T-helper 2 cell (primary cell): Measurements from ENCODE around the gene PPP1R10.

Experiments used
- DNase-seq, 5 experiments: peaks; one replicate each; pipeline versions ENCODE4 v3.0.0 to v3.0.0-alpha.2; 2012 to 2022

Gene PPP1R10

DNA sequence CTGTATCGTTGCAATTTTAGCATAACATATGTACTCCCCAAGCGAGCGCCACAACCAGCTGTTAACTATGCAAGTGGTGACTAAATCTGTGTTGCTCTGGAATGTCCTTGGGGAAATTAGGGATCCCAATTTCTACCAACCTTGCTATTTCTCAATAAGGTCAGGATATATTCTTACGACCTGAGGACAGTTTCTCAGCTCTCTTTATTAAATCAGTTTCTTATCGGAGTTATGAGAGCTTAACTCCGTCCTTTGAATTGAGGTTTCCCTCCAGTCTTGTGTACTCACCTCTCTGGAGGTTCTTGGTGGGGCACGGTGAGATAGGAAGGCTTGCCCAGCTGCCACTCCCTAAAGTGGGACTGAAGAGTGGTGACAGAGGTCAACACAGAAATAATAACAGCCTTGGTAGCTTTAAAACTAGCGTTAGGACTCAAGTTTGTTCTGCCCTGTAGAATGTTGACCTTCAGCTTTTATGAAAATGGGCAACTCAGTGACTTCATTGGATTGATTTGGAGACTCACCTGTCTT lies 1.3 kb upstream of the PPP1R10 start:
- no peak for DNase-seq

- peak; percentile 89 to 99 (median 98) for DNase-seq
These were observed 674 bp upstream of the PPP1R10 start, which contains the start of gene MRPS18B for GRCh38 chr6:30617565-30618269. MRPS18B (plus strand) TSS chr6:30617840; CDS start chr6:30617866, 26 bp downstream.

- DNase-seq = peak in 3 of 5 experiments; percentile 30 to 73 (median 48)
These were observed 859 bp downstream of the PPP1R10 start for GRCh38 chr6:30615958-30616810.

GRCh38 chr6:30615219-30615957 lies 1.7 kb downstream of the PPP1R10 start:
- peak in 3 of 5 experiments; percentile 19 to 74 (median 47) for DNase-seq

- peak; percentile 35 to 98 (median 79) for DNase-seq
These were observed 2.2 kb downstream of the PPP1R10 start for GRCh38 chr6:30614843-30615218.

DNA sequence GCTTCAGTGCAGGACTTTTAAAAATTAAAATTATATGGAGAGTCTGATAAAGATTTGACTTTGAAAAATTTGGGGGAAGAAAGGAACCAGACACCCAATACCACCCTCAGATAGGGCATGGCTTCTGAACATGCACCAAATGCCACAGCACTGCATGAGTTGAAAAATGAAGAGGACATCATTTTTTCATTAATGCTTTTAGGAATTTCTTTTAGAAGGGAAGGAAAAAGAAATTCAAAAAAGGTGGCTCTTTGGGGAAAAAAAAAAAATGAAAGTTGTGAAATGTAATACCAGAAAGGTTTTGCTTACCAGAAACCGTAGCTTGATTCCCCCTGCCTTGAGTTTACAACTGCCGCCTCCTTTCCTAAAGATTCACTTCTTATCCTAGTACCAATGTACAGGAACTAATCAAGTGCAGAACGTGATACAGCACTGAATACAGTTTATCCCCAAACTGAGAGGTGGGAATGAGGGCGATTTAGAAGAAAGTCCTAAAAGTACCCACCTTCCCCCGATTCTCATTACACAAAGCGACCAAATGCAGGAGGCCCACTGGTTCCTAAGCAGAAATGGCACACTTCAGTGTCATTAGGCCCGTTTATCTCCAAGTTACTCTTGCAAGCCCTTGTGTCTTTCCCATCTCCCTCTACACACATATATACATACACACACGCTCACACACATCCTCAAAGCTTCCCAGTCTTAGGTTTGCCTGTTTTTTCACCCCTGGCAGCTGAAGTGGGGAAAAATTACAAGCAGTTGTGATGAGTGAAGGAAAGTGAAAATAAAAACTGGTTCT lies 2.8 kb downstream of the PPP1R10 start:
- peak in 1 of 5 experiments; percentile 35 for DNase-seq

- DNase-seq = no peak
These were observed 3.6 kb downstream of the PPP1R10 start for GRCh38 chr6:30613251-30614043.

DNA sequence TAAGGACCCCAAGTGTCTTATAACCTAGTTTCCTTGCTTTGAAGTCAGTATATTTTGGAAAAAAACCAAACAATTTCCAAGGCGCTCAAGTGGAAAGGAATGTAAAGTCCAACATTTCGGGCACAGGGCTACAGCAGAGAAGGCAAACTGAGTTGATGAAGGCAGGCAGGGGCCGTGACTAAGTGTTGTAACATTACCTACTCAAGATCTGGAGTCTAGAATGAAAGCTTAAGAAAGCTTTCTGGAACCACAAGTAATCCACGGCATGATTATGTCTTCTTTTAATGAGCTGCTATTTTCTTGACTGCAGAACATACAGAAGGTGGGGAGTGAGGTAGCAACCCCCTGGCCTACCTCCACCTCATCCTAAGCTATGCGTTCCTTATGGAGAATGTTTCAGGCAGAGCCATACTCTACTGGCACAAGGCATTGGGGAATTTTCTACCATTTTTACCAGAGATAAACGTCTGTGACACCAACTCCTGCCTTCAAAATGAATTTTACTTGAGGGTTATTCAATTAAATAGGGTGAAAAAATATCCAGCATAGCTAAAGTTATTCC lies 4.3 kb downstream of the PPP1R10 start:
- no peak for DNase-seq

DNA sequence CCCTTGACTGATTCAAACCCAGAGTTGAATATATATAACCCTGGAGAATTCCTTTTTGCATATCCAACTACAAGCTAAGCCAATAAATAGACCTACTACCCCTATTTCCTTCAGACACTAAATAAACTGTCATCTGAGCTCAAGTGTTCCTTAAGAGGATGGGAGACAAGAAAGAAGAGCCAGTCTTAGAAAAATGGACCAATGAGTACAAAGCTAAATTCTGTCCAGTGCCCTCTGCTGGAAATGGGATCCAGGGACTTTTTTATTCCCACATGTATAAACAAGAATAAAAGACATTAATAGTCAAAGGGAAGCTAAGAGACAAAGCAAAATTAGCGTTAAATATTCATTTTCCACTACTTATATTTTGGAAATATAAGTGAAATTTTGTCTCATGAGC lies 4.8 kb downstream of the PPP1R10 start:
- no peak for DNase-seq

GRCh38 chr6:30611856-30612194 lies 5.2 kb downstream of the PPP1R10 start:
- no peak for DNase-seq

- DNase-seq = no peak
These were observed 5.7 kb downstream of the PPP1R10 start for GRCh38 chr6:30611150-30611855.

DNA sequence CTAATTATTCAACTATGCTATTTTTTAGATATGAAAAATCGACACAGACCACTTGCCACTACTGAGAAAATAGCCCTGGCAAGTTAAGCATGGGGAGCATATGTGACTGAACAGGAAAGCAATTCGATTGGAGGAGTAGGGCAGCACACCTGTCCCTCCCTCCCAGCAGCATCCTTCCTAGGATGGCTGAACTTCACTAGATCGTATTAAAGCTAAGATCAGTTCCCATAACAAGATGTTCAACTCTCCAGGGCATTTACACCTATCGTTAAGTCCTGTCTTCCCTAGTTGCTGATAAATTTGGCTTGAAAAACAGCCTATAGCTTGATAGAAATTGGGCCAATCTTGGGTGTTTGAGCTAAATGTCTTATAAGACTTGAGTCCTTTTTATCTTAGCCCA lies 7.0 kb downstream of the PPP1R10 start:
- DNase-seq = no peak

GRCh38 chr6:30603961-30604360 lies 13.1 kb downstream of the PPP1R10 start:
- no peak for DNase-seq

DNA sequence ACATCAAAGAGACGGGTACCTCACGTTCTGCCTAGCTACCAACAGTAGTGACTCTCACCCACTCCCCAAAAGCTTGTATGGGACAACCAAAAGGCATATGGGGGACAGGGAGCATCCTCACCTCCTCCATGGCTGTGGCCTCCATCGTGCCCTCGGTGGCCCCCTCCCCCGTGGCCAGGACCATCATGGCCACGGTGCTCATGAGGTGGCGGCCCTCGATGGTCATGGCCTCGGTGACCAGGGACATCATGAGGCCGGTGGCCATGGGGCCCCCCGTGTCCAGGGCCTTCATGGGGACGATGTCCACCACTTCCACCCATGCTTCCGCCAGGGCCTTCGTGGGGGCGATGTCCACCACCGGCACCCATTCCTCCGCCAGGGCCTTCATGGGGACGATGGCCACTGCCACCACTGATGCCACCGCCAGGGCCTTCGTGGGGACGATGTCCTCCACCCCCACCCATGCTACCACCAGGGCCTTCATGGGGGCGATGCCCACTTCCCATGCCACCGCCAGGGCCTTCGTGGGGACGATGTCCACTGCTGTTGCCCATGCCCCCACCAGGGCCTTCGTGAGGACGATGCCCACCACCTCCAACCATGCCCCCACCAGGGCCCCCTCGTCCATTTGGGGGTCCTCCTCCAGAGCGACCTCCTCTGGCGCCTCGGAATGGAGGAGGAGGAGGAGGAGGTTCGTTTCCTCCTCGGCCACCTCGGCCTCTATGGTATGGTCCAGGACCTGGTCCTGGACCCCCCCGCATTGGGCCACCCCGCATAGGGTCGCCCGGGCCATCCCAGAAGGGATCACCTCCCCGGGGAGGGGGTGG lies 15.0 kb downstream of the PPP1R10 start:
- DNase-seq = no peak

DNA sequence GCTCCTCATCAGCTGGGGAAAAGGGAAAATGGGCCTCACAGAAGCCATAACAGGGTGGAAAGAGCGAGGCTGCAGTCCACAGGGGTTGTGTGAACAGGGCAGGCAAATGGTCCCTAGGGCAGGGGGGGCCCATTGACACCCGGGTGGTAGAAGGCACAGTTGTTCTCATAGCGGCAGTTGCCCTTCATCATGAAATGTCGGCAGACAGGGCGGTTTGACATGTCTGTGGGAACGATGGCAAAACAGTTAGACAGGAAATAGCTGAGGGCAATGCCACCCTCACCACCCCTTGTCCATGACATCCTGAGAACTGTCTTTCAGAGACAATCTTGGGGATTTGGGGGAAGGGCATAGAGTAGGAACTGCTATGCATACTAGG lies 15.6 kb downstream of the PPP1R10 start:
- DNase-seq = peak in 2 of 5 experiments; percentile 22 to 43

GRCh38 chr6:30600451-30600961 lies 16.5 kb downstream of the PPP1R10 start:
- DNase-seq = no peak

GRCh38 chr6:30599625-30600324 lies 17.3 kb downstream of the PPP1R10 start:
- no peak for DNase-seq

DNA sequence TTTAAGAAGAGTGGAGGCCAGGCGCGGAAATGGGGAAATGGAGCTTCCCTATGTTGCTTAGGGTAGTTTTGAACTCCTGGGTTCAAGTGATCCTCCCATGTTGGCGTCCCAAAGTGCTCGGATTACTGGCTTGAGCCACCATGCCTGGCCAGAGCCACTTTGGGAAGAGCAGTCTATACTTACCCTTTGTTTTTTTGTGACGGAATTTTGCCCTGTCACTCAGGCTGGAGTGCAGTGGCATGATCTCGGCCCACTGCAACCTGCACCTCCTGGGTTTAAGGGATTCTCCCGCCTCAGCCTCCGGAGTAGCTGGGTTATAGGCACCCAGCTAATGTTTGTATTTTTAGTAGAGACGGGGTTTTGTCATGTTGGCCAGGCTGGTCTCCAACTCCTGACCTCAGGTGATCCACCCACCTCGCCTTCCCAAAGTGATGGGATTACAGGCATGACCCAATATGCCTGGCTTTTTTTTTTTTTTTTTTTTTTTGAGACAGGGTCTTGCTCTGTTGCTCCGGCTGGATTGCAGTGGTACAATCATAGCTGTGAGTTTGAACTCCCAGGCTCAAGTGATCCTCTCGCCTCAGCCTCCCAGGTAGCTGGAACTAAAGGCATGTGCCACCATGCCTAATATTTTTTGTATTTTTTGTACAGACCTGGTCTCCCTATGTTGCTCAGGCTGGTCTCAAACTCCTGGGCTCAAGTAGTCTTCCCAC lies 18.0 kb downstream of the PPP1R10 start:
- no peak for DNase-seq
